Right hindlimb (tissue), 1 donor: ENCODE measurements around the gene INPP4B.

Source experiments
- DNase-seq: peaks from one replicate; pipeline ENCODE4 v3.0.0-alpha.2; 2018

INPP4B gene

GRCh38 chr4:142036795-142037583 lies 809.1 kb downstream of the INPP4B start:
- no peak for DNase-seq

GRCh38 chr4:142035566-142035965 lies 810.5 kb downstream of the INPP4B start:
- DNase-seq, result no peak

GRCh38 chr4:142034101-142034500 lies 812.0 kb downstream of the INPP4B start:
- DNase-seq, result no peak

- DNase-seq, result no peak
Observed at GRCh38 chr4:142030010-142030409, 816.1 kb downstream of the INPP4B start.

- no peak for DNase-seq
Observed at GRCh38 chr4:142021761-142022160, 824.3 kb downstream of the INPP4B start.

GRCh38 chr4:142021181-142021580 lies 824.9 kb downstream of the INPP4B start:
- DNase-seq, result no peak

GRCh38 chr4:142016031-142016430 lies 830.1 kb downstream of the INPP4B start:
- DNase-seq, result no peak

GRCh38 chr4:142009751-142010150 lies 836.4 kb downstream of the INPP4B start:
- DNase-seq, result no peak

GRCh38 chr4:142005519-142005918 lies 840.6 kb downstream of the INPP4B start:
- no peak for DNase-seq

- no peak for DNase-seq
Observed at GRCh38 chr4:141999446-142000143, 846.5 kb downstream of the INPP4B start.

GRCh38 chr4:141995056-141995455 lies 851.0 kb downstream of the INPP4B start:
- DNase-seq, result no peak

GRCh38 chr4:141977433-141977832 lies 868.7 kb downstream of the INPP4B start:
- DNase-seq, result no peak
